ENCODE results near the gene SLC6A18. TPM values are rescaled to one million over a fixed set of nuclear protein-coding genes. Genes with fewer than 3 reads are reported as not detected.

The SLC6A18 gene
- total and polyA plus RNA-seq, 10 of the 15 experiments (the other 5 are each of a cell fraction or from before 2014, with no cell fraction given) = not detected

DNA sequence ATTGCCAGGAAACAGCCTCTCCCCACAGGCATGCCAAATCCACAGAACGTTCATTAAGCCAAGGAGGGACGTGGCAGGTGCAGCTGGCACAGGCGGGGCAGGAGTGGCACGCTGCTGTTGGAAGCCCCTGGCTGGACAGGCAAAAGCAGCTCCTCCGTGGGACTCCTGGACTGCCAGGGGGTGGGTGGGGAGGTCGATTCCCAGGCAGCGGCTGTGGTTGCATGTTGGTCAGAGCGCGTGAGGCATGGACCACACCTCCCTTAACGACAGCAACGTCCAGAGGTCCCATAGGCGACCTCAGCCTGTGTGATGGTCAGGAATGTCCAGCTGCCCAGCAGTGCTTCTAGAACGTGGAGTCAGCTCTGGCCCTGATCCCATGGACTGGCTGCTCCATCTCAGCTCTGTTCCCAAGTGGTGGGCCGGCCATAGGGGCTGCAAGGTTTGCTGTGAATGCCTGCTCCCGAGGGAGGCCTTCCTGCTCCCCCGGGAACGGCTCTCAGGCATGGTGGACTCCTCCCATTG is 16.9 kb upstream of the SLC6A18 start:
- Histone ChIP-seq H3K79me2 (ENCODE audit: control insufficient read depth, insufficient read depth, low read length) (no peaks in the 10 kb centered on the region), H3K4me2 (ENCODE audit: control insufficient read depth, insufficient read depth) (no peak overlapping the region), H3K9ac (ENCODE audit: control insufficient read depth, insufficient read depth, low read length) (no peak overlapping the region), H3K27me3 (replicated peaks in 1 of 2; ENCODE audit: control insufficient read depth in 2 of 2, insufficient read depth in 2 of 2, low read length in 1 of 2) (no peaks in the 10 kb centered on the region), H3K27ac (ENCODE audit: control insufficient read depth, insufficient read depth) (no peak overlapping the region), H2AFZ (ENCODE audit: control insufficient read depth, low read depth, low read length) (no peak overlapping the region), H4K20me1 (ENCODE audit: control insufficient read depth, insufficient read depth) (no peaks in the 10 kb centered on the region; the same call in 1 of the 2 replicates), H3K36me3 (ENCODE audit: control insufficient read depth in 2 of 2, insufficient read depth in 2 of 2, low read length in 1 of 2) (no peaks in the 10 kb centered on the region), H3K4me3 (no peak overlapping the region), H3K9me3 (replicated peaks; ENCODE audit: control insufficient read depth, insufficient read depth, low read length) (no peaks in the 10 kb centered on the region), H3K4me1 (ENCODE audit: control insufficient read depth, insufficient read depth, low read length) (no peaks in the 10 kb centered on the region)
- DNase-seq (ENCODE audit: low read depth, low spot score) (no peak), ATAC-seq (no peak), FAIRE-seq (no peak)
- POLR2A ChIA-PET = no interaction called here
- intact Hi-C loops (cut with micrococcal nuclease; ENCODE audit: unreplicated experiment) = no loop called here
- no peak for TF ChIP-seq ESRRA (IDR thresholded peaks at IDR 0.05; ENCODE audit: low read length)
- no peak for TF ChIP-seq IKZF2 (IDR thresholded peaks at IDR 0.05)
- TF ChIP-seq NR2C1 (IDR thresholded peaks at IDR 0.05) = no peak
- no peak for TF ChIP-seq PAX5 (IDR thresholded peaks at IDR 0.05; ENCODE audit: borderline replicate concordance, low read depth, low read length)
- no peak for TF ChIP-seq ZNF622 (IDR thresholded peaks at IDR 0.05)
- no peak for TF ChIP-seq FOS (IDR thresholded peaks at IDR 0.05; ENCODE audit: borderline replicate concordance, extremely low read depth, insufficient read length)
- no peak for TF ChIP-seq RAD21 (IDR thresholded peaks at IDR 0.05; ENCODE audit: insufficient read depth, low read depth, low read length)
- TF ChIP-seq MYB (IDR thresholded peaks at IDR 0.05; ENCODE audit: borderline replicate concordance, low read depth, low read length) = no peak
- no peak for TF ChIP-seq CBFB (IDR thresholded peaks at IDR 0.05; ENCODE audit: low read depth)
- TF ChIP-seq, protein P1, sequence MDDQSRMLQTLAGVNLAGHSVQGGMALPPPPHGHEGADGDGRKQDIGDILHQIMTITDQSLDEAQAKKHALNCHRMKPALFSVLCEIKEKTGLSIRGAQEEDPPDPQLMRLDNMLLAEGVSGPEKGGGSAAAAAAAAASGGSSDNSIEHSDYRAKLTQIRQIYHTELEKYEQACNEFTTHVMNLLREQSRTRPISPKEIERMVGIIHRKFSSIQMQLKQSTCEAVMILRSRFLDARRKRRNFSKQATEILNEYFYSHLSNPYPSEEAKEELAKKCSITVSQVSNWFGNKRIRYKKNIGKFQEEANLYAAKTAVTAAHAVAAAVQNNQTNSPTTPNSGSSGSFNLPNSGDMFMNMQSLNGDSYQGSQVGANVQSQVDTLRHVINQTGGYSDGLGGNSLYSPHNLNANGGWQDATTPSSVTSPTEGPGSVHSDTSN (IDR thresholded peaks at IDR 0.05; ENCODE audit: insufficient replicate concordance, low read depth, low read length) = no peak
- no peak for TF ChIP-seq ZSCAN29 (IDR thresholded peaks at IDR 0.05)
- no peak for TF ChIP-seq IRF4 (IDR thresholded peaks at IDR 0.05; ENCODE audit: low read depth, low read length)
- no peak for TF ChIP-seq JUNB (IDR thresholded peaks at IDR 0.05)
- TF ChIP-seq, protein P2, sequence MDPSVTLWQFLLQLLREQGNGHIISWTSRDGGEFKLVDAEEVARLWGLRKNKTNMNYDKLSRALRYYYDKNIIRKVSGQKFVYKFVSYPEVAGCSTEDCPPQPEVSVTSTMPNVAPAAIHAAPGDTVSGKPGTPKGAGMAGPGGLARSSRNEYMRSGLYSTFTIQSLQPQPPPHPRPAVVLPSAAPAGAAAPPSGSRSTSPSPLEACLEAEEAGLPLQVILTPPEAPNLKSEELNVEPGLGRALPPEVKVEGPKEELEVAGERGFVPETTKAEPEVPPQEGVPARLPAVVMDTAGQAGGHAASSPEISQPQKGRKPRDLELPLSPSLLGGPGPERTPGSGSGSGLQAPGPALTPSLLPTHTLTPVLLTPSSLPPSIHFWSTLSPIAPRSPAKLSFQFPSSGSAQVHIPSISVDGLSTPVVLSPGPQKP (IDR thresholded peaks at IDR 0.05; ENCODE audit: low read depth, low read length) = no peak
- CTCF ChIA-PET = interaction anchor here (0.7 to 1.7 kb wide), 8 partner anchors 13 to 445 kb away, joined by 3 to 11 read pairs (median 3); no protein-coding TSS in a partner anchor
- WGBS (ENCODE audit: insufficient coverage, insufficient replicate concordance, low lambda C conversion rate, missing lambda C conversion rate) = 21% methylated on average over 17 of the region's 17 CpGs
- SMC1A ChIA-PET (ENCODE audit: uncharacterized antibody, unreplicated experiment) = interaction anchor here (0.9 kb wide), 1 partner anchor 437 kb away, joined by 3 read pairs; no protein-coding TSS in a partner anchor
- RAD21 ChIA-PET (ENCODE audit: unreplicated experiment) = interaction anchor here (0.7 to 1.7 kb wide), 5 partner anchors 87 to 445 kb away, joined by 3 to 9 read pairs (median 5); no protein-coding TSS in a partner anchor
- BruUV-seq (replicated peaks) = no TSS peak
- in situ Hi-C loops (cut with MboI) = no loop called here
